Common myeloid progenitor, CD34-positive (primary cell): ENCODE data around the gene LYZL1.

Experiments
- CTCF ChIA-PET: fragments of 350-600 bp; sonication (Branson Sonifier 250); formaldehyde crosslinking; loops from one replicate; lab custom pipeline; 2021; ENCODE audit warnings: antibody characterized with exemption; lab: Charles Lee
- POLR2A ChIA-PET: fragments of 350-600 bp; sonication (Branson Sonifier 250); formaldehyde crosslinking; loops from one replicate; lab custom pipeline; 2021; ENCODE audit warnings: antibody characterized with exemption; lab: Charles Lee
- DNase-seq, 3 donors: peaks; one replicate each; pipeline versions ENCODE4 v3.0.0 to v3.0.0-alpha.2; 2013
- H3K27ac ChIP-seq, 2 experiments: 1 replicate in 1 of 2; 2 replicates in 1 of 2; pipeline ENCODE4 v1.7.0; 2013; ENCODE audit warnings: inconsistent platforms in 2 of 2, low read length in 2 of 2, mild to moderate bottlenecking in 2 of 2, low read depth in 1 of 2, moderate library complexity in 1 of 2; ENCODE audit not compliant: severe bottlenecking in 2 of 2, insufficient read depth in 1 of 2, poor library complexity in 1 of 2
- H3K27me3 ChIP-seq, 5 experiments: replicated peaks in 2 of 5; 1 replicate in 3 of 5; 2 replicates in 2 of 5; pipeline versions ENCODE4 v1.6.1 to v1.7.0; 2013; ENCODE audit warnings: low read length in 4 of 5, mild to moderate bottlenecking in 2 of 5, moderate library complexity in 2 of 5, inconsistent platforms in 1 of 5; ENCODE audit not compliant: insufficient read depth in 5 of 5, control insufficient read depth in 4 of 5
- H3K36me3 ChIP-seq, 4 experiments: 1 replicate in 2 of 4; 2 replicates in 2 of 4; pipeline versions ENCODE4 v1.6.1 to v1.7.0; 2013; ENCODE audit warnings: low read length in 3 of 4, control low read depth in 1 of 4, mild to moderate bottlenecking in 1 of 4; ENCODE audit not compliant: control insufficient read depth in 4 of 4, insufficient read depth in 4 of 4
- H3K4me1 ChIP-seq, 4 experiments: 1 replicate in 3 of 4; 2 replicates in 1 of 4; pipeline versions ENCODE4 v1.6.1 to v1.7.1; 2013; ENCODE audit warnings: low read length in 3 of 4, mild to moderate bottlenecking in 3 of 4, control low read depth in 1 of 4, inconsistent platforms in 1 of 4, moderate library complexity in 1 of 4; ENCODE audit not compliant: control insufficient read depth in 4 of 4, insufficient read depth in 4 of 4; ENCODE audit errors: control extremely low read depth in 1 of 4
- H3K4me3 ChIP-seq, 7 experiments: 1 replicate in 4 of 7; 2 replicates in 3 of 7; pipeline versions ENCODE4 v1.5.1 to v1.7.0; 2013; ENCODE audit warnings: mild to moderate bottlenecking in 7 of 7, low read length in 6 of 7, moderate library complexity in 6 of 7, inconsistent platforms in 2 of 7, low read depth in 2 of 7, control low read depth in 1 of 7; ENCODE audit not compliant: insufficient read depth in 4 of 7, control insufficient read depth in 1 of 7; ENCODE audit errors: extremely low read depth in 1 of 7
- H3K9me3 ChIP-seq, 5 experiments: 1 replicate in 4 of 5; 2 replicates in 1 of 5; pipeline versions ENCODE4 v1.6.1 to v1.7.1; 2013; ENCODE audit warnings: low read length in 4 of 5, mild to moderate bottlenecking in 2 of 5, inconsistent platforms in 1 of 5, low read depth in 1 of 5, moderate library complexity in 1 of 5; ENCODE audit not compliant: control insufficient read depth in 4 of 5, insufficient read depth in 2 of 5; ENCODE audit errors: control extremely low read depth in 1 of 5
- WGBS: methylation state at CpG from one replicate; pipeline ENCODE4 v1.1.5; 2013; ENCODE audit not compliant: insufficient coverage; 5-methylcytosine and 5-hydroxymethylcytosine counted together

The LYZL1 gene

GRCh38 chr10:29271877-29272276 lies 17.0 kb upstream of the LYZL1 start:
- POLR2A ChIA-PET: no interaction called here
- Histone ChIP-seq H3K4me1 (no peaks in the 10 kb centered on the region), H3K27me3 (peaks cover 0 to 2% (median 0%) of the 10 kb centered on the region in 5 experiments), H3K9me3 (peaks cover 0 to 4% (median 0%) of the 10 kb centered on the region in 5 experiments), H3K36me3 (no peaks in the 10 kb centered on the region), H3K4me3 (no peak overlapping the region), H3K27ac (no peak overlapping the region)
- no peak for DNase-seq
- WGBS: no CpG with 5 or more reads among the region's 2 CpGs
- CTCF ChIA-PET: no interaction called here

DNA sequence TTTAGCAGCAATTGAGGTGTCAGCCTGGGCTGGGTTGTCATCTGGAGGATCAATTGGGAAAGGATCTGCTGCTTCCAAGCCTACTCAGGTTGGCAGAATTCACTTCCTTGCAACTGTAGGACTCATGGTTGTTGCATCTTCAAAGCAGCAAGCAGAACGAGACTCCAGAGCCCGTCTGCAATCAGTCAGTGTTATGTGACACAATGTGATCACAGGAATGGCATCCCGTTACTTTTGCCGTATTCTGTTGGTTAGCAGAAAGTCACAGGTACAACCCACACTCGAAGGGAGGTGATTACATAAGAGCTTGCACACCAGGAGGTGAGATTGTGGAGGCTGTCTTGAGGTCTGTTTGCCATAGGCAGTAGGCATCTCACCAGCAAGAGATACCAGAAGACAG lies 15.4 kb upstream of the LYZL1 start:
- H3K36me3 ChIP-seq: no peaks in the 10 kb centered on the region
- H3K9me3 ChIP-seq: peaks cover 0 to 4% (median 0%) of the 10 kb centered on the region in 5 experiments
- DNase-seq: no peak
- no peak overlapping the region for H3K4me3 ChIP-seq
- WGBS: 76% methylated on average over 5 of the region's 5 CpGs
- H3K27me3 ChIP-seq: peaks cover 0 to 2% (median 0%) of the 10 kb centered on the region in 5 experiments
- CTCF ChIA-PET: interaction anchor here (0.5 kb wide), 1 partner anchor 33 kb away, joined by 3 read pairs; no protein-coding TSS in a partner anchor
- POLR2A ChIA-PET: no interaction called here
- no peaks in the 10 kb centered on the region for H3K4me1 ChIP-seq
- H3K27ac ChIP-seq: no peak overlapping the region

DNA sequence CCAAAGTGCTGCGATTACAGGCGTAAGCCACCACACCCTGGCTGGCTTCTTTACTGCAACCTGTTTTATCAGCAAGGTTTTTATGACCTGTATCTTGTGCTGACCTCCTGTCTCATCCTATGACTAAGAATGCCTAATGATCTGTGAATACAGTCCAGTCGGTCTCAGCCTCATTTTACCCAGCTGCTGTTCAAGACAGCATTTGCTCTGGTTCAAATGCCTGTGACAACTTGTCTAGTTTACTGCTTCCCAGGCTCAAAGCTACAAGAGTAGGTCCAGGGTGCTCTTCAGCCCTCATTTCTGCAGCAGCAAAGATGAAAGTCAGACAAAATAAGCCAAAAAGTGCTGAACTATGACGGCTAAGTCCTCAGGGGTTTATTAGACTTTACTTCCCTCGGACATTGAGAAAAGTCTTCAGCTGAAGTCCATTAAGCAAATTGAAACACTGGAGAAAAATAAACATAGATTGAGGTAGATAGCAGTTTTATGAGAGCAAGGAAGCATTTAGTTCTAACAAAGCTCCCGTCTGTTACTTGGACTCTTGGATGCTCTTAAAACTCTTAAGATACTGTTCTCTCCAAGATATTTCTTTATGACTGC lies 12.5 kb upstream of the LYZL1 start:
- DNase-seq: no peak
- no peaks in the 10 kb centered on the region for H3K9me3 ChIP-seq
- ChIA-PET POLR2A (no interaction called here), CTCF (no interaction called here)
- H3K27me3 ChIP-seq: peaks cover 0 to 12% (median 5%) of the 10 kb centered on the region in 5 experiments
- H3K36me3 ChIP-seq: no peaks in the 10 kb centered on the region
- H3K4me1 ChIP-seq: no peaks in the 10 kb centered on the region
- 96% methylated on average over 5 of the region's 6 CpGs for WGBS
- no peak overlapping the region for H3K27ac ChIP-seq
- H3K4me3 ChIP-seq: no peak overlapping the region

- ChIA-PET POLR2A (no interaction called here), CTCF (no interaction called here)
- Histone ChIP-seq H3K4me1 (no peaks in the 10 kb centered on the region), H3K36me3 (no peaks in the 10 kb centered on the region), H3K4me3 (no peak overlapping the region), H3K9me3 (no peaks in the 10 kb centered on the region), H3K27ac (no peak overlapping the region), H3K27me3 (peaks cover 0 to 12% (median 5%) of the 10 kb centered on the region in 5 experiments)
- DNase-seq: no peak
- WGBS: 100% methylated on average over 3 of the region's 4 CpGs
Measured at GRCh38 chr10:29277296-29277695, 11.6 kb upstream of the LYZL1 start.

DNA sequence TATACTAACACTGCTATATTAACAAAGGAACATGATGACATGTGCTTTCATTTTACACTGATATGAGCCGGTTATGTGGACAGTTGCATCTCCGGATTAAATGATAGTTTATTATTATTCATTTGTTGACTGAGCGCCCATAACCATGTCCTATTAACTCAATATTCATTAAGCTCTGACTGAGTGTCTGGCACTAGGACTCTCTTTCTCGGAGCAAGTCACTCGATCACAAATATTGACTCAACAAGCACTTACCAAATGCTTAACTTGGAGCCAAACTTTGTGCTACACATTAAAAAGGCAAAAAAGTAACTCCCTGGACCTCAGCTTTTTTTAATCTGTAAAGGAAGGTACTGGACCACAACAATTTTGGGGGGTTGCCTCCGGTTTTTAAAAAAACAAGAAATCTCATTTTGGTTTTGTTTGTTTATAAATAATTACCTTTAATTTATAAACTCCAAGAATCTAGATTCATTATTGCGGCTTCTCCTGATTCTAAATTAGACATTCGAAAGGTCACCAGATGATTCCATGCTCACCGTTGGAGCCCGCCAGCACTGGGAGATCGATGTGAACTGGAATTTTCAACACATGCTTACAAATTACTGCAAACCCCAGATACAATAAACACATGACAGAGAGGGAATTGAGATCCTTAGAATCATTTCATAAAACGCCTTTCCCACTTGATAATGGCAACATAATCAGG lies 8.9 kb upstream of the LYZL1 start:
- WGBS: 97% methylated on average over 8 of the region's 12 CpGs
- DNase-seq: no peak
- ChIA-PET POLR2A (no interaction called here), CTCF (no interaction called here)
- no peaks in the 10 kb centered on the region for H3K4me1 ChIP-seq
- no peaks in the 10 kb centered on the region for H3K36me3 ChIP-seq
- H3K27ac ChIP-seq: no peak overlapping the region
- H3K9me3 ChIP-seq: no peaks in the 10 kb centered on the region
- H3K27me3 ChIP-seq: peaks cover 0 to 12% (median 9%) of the 10 kb centered on the region in 5 experiments
- H3K4me3 ChIP-seq: no peak overlapping the region

DNA sequence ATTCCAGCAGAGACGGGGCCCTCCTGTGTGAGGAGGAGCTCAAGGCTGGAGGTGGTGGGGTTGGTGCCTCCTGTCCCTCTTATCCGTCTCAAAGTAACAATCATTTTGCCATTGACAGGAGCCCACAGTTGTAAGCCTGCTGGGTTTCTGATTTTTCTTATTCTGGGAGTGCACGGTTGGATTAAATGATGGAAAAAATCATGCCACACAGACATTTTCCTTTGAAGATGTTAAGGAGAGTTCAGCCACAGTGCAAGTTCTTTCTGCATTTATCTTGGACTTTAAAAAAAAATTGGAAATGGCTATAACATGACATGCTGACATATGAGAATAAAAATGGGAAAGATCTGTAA lies 8.4 kb upstream of the LYZL1 start:
- Histone ChIP-seq H3K4me1 (no peaks in the 10 kb centered on the region), H3K9me3 (no peaks in the 10 kb centered on the region), H3K4me3 (no peak overlapping the region), H3K36me3 (no peaks in the 10 kb centered on the region), H3K27ac (no peak overlapping the region), H3K27me3 (peaks cover 0 to 12% (median 6%) of the 10 kb centered on the region in 5 experiments)
- 94% methylated on average over 2 of the region's 3 CpGs for WGBS
- ChIA-PET CTCF (no interaction called here), POLR2A (no interaction called here)
- DNase-seq: no peak

DNA sequence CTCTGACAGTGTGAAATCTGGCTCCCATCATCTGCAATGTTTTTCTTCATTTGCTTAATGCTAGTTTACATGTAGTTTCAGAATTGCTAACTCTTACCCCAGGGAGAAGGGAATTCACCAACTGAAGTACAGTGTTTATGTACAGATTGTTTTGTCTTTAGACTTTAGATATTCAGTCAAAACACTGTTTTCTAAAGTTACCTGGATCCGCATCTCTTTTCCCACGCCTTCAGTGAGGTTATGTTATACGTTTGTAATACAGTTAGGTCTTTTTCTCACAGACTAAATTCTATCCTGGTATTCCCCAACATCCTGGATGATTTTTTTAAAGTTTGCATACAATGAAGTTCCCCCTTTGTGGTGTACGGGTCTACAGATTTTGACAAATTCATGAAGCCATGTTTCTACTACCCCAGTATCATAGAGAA lies 3.2 kb upstream of the LYZL1 start:
- WGBS: no CpG with 5 or more reads among the region's 4 CpGs
- POLR2A ChIA-PET: no interaction called here
- CTCF ChIA-PET: no interaction called here

More for the DNA sequence above, 3.2 kb upstream of the LYZL1 start:
- no peak overlapping the region for H3K27ac ChIP-seq
- H3K27me3 ChIP-seq: peaks cover 0 to 6% (median 0%) of the 10 kb centered on the region in 5 experiments
- H3K4me3 ChIP-seq: no peak overlapping the region
- no peaks in the 10 kb centered on the region for H3K9me3 ChIP-seq
- H3K4me1 ChIP-seq: no peaks in the 10 kb centered on the region
- no peaks in the 10 kb centered on the region for H3K36me3 ChIP-seq
- no peak for DNase-seq
